Renal pelvis (tissue), 4 donors: ENCODE measurements around the gene SHF. TPM values are rescaled to one million over a fixed set of nuclear protein-coding genes. Genes with fewer than 3 reads are reported as not detected.

Experiments
- DNase-seq: peaks from one replicate; pipeline ENCODE4 v3.0.0-alpha.2; 2013
- polyA plus RNA-seq, 3 donors: library from polyadenylated mRNA; unstranded; fragments of 120-200 nt; gene quantifications; one replicate each; pipeline ENCODE4 v1.2.1, GENCODE V29; 2013; ENCODE audit not compliant: insufficient read length in 3 of 3

Gene SHF
- polyA plus RNA-seq, 3 donors = 14.1 to 19.2 (median 16.9) TPM

- no peak for DNase-seq
Measured at GRCh38 chr15:45171912-45172311, 15.9 kb downstream of the SHF start.

- no peak for DNase-seq
Measured at GRCh38 chr15:45169608-45170480, 17.9 kb downstream of the SHF start.

GRCh38 chr15:45168751-45169551 is 18.8 kb downstream of the SHF start:
- DNase-seq = no peak

GRCh38 chr15:45168286-45168685 is 19.5 kb downstream of the SHF start:
- no peak for DNase-seq

- no peak for DNase-seq
Measured at GRCh38 chr15:45167631-45168205, 20.0 kb downstream of the SHF start.

- peak; percentile 86 for DNase-seq
Measured at GRCh38 chr15:45166834-45167630, 20.7 kb downstream of the SHF start.

- DNase-seq = no peak
Measured at GRCh38 chr15:45165536-45165935, 22.2 kb downstream of the SHF start.

- DNase-seq = no peak
Measured at GRCh38 chr15:45164914-45165313, 22.9 kb downstream of the SHF start.

GRCh38 chr15:45163508-45163856 is 24.3 kb downstream of the SHF start:
- no peak for DNase-seq

- peak; percentile 78 for DNase-seq
Measured at GRCh38 chr15:45162771-45163507, 24.8 kb downstream of the SHF start.

- DNase-seq = no peak
Measured at GRCh38 chr15:45161666-45162065, 26.1 kb downstream of the SHF start.

- DNase-seq = no peak
Measured at GRCh38 chr15:45157974-45158373, 29.8 kb downstream of the SHF start.

- DNase-seq = no peak
Measured at GRCh38 chr15:45156744-45157455, 30.9 kb downstream of the SHF start.

- no peak for DNase-seq
Measured at GRCh38 chr15:45155739-45156138, 32.0 kb downstream of the SHF start.

- DNase-seq = no peak
Measured at GRCh38 chr15:45151998-45152828, 35.6 kb downstream of the SHF start.

- DNase-seq = no peak
Measured at GRCh38 chr15:45150997-45151396, 36.8 kb downstream of the SHF start.

GRCh38 chr15:45150481-45150880 is 37.3 kb downstream of the SHF start:
- DNase-seq = no peak

GRCh38 chr15:45149060-45149459 is 38.7 kb downstream of the SHF start:
- DNase-seq = no peak
